ENCODE measurements around the gene SDK1. TPM values are rescaled to one million over a fixed set of nuclear protein-coding genes. Genes with fewer than 3 reads are reported as not detected.

Gene SDK1
- total and polyA plus RNA-seq, 2 experiments from 2014 or later: 2.1 to 10.0 TPM

DNA sequence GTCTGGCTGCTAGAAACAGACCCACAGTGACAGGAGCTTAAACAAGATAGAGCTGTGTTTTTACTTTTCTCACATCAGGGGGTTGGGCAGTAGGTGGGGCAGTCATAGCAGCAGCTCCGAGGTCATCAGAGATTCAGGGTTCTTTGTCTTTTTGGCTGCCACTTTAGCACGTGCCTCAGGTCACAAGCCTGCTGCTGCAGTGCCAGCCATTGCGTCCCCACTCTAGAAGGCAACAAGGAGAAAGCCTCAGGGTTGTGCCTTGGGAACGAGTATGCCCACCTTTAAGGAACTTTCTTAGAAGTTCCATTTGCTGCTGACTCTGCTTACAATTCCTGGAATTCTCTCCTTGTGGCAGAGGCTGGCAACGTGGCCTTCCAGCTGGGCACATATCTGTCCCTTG lies 720.4 kb downstream of the SDK1 start:
- Histone ChIP-seq H4K20me1 (replicated peaks; ENCODE audit: insufficient read depth) (no peaks in the 10 kb centered on the region), H3K4me1 (ENCODE audit: insufficient read depth) (no peaks in the 10 kb centered on the region; the same call in 1 of the 2 replicates), H3K27me3 (ENCODE audit: insufficient read depth) (no peaks in the 10 kb centered on the region), H2AFZ (no peak overlapping the region), H3K36me3 (ENCODE audit: insufficient read depth) (no peaks in the 10 kb centered on the region), H3K4me3 (no peak overlapping the region), H3K27ac (ENCODE audit: low read depth) (no peak overlapping the region), H3K79me2 (replicated peaks; ENCODE audit: insufficient read depth) (no peaks in the 10 kb centered on the region), H3K9me2 (ENCODE audit: insufficient read depth) (no peaks in the 10 kb centered on the region), H3F3A (replicated peaks; ENCODE audit: low read depth) (no peaks in the 10 kb centered on the region), H3K4me2 (no peak overlapping the region)
- Mint-ChIP-seq H3K4me1 (peaks cover 24% of the 10 kb centered on the region), H3K4me3 (no peak overlapping the region), H3K27ac (no peak overlapping the region), H3K9me3 (peaks cover 29% of the 10 kb centered on the region), H3K27me3 (ENCODE audit: insufficient read depth, low read depth, poor library complexity) (peaks cover 3% of the 10 kb centered on the region), H3K36me3 (ENCODE audit: low read depth) (peaks cover 43% of the 10 kb centered on the region)
- TF ChIP-seq ZNF331 (CRISPR knock-in tag; IDR thresholded peaks at IDR 0.05; ENCODE audit: low read depth) (no peak), JUNB (IDR thresholded peaks at IDR 0.05; ENCODE audit: unreplicated experiment) (no peak), EZH2 (IDR thresholded peaks at IDR 0.05; ENCODE audit: low read depth, unreplicated experiment) (no peak), STAT1 (IDR thresholded peaks at IDR 0.05; ENCODE audit: unreplicated experiment) (no peak), POLR2AphosphoS5 (IDR thresholded peaks at IDR 0.05; ENCODE audit: low read depth) (no peak), NANOG (IDR thresholded peaks at IDR 0.05; ENCODE audit: borderline replicate concordance) (no peak), EZH2phosphoT487 (IDR thresholded peaks at IDR 0.05; ENCODE audit: unreplicated experiment) (no peak), ZNF114 (CRISPR knock-in tag; IDR thresholded peaks at IDR 0.05) (no peak), CREB1 (CRISPR knock-in tag; IDR thresholded peaks at IDR 0.05; ENCODE audit: low read depth) (no peak)
- TF ChIP-seq, protein P1, sequence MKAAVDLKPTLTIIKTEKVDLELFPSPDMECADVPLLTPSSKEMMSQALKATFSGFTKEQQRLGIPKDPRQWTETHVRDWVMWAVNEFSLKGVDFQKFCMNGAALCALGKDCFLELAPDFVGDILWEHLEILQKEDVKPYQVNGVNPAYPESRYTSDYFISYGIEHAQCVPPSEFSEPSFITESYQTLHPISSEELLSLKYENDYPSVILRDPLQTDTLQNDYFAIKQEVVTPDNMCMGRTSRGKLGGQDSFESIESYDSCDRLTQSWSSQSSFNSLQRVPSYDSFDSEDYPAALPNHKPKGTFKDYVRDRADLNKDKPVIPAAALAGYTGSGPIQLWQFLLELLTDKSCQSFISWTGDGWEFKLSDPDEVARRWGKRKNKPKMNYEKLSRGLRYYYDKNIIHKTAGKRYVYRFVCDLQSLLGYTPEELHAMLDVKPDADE (IDR thresholded peaks at IDR 0.05): no peak
- TF ChIP-seq, protein P2, sequence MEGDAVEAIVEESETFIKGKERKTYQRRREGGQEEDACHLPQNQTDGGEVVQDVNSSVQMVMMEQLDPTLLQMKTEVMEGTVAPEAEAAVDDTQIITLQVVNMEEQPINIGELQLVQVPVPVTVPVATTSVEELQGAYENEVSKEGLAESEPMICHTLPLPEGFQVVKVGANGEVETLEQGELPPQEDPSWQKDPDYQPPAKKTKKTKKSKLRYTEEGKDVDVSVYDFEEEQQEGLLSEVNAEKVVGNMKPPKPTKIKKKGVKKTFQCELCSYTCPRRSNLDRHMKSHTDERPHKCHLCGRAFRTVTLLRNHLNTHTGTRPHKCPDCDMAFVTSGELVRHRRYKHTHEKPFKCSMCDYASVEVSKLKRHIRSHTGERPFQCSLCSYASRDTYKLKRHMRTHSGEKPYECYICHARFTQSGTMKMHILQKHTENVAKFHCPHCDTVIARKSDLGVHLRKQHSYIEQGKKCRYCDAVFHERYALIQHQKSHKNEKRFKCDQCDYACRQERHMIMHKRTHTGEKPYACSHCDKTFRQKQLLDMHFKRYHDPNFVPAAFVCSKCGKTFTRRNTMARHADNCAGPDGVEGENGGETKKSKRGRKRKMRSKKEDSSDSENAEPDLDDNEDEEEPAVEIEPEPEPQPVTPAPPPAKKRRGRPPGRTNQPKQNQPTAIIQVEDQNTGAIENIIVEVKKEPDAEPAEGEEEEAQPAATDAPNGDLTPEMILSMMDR (conservative IDR thresholded peaks at IDR 0.05; ENCODE audit: low read depth in 2 of 2): no peak
- TF ChIP-seq, protein P3, sequence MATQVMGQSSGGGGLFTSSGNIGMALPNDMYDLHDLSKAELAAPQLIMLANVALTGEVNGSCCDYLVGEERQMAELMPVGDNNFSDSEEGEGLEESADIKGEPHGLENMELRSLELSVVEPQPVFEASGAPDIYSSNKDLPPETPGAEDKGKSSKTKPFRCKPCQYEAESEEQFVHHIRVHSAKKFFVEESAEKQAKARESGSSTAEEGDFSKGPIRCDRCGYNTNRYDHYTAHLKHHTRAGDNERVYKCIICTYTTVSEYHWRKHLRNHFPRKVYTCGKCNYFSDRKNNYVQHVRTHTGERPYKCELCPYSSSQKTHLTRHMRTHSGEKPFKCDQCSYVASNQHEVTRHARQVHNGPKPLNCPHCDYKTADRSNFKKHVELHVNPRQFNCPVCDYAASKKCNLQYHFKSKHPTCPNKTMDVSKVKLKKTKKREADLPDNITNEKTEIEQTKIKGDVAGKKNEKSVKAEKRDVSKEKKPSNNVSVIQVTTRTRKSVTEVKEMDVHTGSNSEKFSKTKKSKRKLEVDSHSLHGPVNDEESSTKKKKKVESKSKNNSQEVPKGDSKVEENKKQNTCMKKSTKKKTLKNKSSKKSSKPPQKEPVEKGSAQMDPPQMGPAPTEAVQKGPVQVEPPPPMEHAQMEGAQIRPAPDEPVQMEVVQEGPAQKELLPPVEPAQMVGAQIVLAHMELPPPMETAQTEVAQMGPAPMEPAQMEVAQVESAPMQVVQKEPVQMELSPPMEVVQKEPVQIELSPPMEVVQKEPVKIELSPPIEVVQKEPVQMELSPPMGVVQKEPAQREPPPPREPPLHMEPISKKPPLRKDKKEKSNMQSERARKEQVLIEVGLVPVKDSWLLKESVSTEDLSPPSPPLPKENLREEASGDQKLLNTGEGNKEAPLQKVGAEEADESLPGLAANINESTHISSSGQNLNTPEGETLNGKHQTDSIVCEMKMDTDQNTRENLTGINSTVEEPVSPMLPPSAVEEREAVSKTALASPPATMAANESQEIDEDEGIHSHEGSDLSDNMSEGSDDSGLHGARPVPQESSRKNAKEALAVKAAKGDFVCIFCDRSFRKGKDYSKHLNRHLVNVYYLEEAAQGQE (IDR thresholded peaks at IDR 0.05; ENCODE audit: unreplicated experiment): no peak
- TF ChIP-seq, protein P4, sequence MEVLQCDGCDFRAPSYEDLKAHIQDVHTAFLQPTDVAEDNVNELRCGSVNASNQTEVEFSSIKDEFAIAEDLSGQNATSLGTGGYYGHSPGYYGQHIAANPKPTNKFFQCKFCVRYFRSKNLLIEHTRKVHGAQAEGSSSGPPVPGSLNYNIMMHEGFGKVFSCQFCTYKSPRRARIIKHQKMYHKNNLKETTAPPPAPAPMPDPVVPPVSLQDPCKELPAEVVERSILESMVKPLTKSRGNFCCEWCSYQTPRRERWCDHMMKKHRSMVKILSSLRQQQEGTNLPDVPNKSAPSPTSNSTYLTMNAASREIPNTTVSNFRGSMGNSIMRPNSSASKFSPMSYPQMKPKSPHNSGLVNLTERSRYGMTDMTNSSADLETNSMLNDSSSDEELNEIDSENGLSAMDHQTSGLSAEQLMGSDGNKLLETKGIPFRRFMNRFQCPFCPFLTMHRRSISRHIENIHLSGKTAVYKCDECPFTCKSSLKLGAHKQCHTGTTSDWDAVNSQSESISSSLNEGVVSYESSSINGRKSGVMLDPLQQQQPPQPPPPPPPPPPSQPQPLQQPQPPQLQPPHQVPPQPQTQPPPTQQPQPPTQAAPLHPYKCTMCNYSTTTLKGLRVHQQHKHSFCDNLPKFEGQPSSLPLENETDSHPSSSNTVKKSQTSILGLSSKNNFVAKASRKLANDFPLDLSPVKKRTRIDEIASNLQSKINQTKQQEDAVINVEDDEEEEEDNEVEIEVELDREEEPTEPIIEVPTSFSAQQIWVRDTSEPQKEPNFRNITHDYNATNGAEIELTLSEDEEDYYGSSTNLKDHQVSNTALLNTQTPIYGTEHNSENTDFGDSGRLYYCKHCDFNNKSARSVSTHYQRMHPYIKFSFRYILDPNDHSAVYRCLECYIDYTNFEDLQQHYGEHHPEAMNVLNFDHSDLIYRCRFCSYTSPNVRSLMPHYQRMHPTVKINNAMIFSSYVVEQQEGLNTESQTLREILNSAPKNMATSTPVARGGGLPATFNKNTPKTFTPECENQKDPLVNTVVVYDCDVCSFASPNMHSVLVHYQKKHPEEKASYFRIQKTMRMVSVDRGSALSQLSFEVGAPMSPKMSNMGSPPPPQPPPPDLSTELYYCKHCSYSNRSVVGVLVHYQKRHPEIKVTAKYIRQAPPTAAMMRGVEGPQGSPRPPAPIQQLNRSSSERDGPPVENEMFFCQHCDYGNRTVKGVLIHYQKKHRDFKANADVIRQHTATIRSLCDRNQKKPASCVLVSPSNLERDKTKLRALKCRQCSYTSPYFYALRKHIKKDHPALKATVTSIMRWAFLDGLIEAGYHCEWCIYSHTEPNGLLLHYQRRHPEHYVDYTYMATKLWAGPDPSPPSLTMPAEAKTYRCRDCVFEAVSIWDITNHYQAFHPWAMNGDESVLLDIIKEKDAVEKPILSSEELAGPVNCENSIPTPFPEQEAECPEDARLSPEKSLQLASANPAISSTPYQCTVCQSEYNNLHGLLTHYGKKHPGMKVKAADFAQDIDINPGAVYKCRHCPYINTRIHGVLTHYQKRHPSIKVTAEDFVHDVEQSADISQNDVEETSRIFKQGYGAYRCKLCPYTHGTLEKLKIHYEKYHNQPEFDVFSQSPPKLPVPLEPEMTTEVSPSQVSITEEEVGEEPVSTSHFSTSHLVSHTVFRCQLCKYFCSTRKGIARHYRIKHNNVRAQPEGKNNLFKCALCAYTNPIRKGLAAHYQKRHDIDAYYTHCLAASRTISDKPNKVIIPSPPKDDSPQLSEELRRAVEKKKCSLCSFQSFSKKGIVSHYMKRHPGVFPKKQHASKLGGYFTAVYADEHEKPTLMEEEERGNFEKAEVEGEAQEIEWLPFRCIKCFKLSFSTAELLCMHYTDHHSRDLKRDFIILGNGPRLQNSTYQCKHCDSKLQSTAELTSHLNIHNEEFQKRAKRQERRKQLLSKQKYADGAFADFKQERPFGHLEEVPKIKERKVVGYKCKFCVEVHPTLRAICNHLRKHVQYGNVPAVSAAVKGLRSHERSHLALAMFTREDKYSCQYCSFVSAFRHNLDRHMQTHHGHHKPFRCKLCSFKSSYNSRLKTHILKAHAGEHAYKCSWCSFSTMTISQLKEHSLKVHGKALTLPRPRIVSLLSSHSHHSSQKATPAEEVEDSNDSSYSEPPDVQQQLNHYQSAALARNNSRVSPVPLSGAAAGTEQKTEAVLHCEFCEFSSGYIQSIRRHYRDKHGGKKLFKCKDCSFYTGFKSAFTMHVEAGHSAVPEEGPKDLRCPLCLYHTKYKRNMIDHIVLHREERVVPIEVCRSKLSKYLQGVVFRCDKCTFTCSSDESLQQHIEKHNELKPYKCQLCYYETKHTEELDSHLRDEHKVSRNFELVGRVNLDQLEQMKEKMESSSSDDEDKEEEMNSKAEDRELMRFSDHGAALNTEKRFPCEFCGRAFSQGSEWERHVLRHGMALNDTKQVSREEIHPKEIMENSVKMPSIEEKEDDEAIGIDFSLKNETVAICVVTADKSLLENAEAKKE (CRISPR knock-in tag; IDR thresholded peaks at IDR 0.05): no peak
- ATAC-seq: no peak
- no peak for DNase-seq (ENCODE audit: low spot score)

All from GM23338 (cell line).